GM18508 (cell line): ENCODE data around the gene ARMCX6.
A peak's percentile ranks its signal among the peaks of the same experiment; 100 is the strongest.
"Not testable (repeated sequence)": the region's sequence is repeated elsewhere in the genome, so short reads cannot be mapped to it uniquely, and the experiment has no call there.

Experiments used
- ATAC-seq: cut with Tn5 transposase; IDR thresholded peaks from one replicate; pipeline ENCODE4 v1.9.1; 2021; ENCODE audit warnings: moderate number of reproducible peaks; ENCODE audit not compliant: insufficient read depth, unreplicated experiment

Gene ARMCX6

GRCh38 chrX:101617211-101618191 is at the start of gene ARMCX6:
Gene ARMCX6 (minus strand): TSS chrX:101618000. CDS start chrX:101616620, 1,380 bp downstream.
- ATAC-seq, result peak; percentile 93

- ATAC-seq, result no peak
Measured at GRCh38 chrX:101659601-101660063, 41.8 kb upstream of the ARMCX6 start, which contains the start of gene ARMCX2. Gene ARMCX2 (minus strand): TSS chrX:101659850. CDS start chrX:101657588, 2,262 bp downstream.

- no peak for ATAC-seq
Measured at GRCh38 chrX:101658661-101659491, 41.1 kb upstream of the ARMCX6 start.

GRCh38 chrX:101657495-101657894 is 39.7 kb upstream of the ARMCX6 start:
- no peak for ATAC-seq

- no peak for ATAC-seq
Measured at GRCh38 chrX:101656817-101657216, 39.0 kb upstream of the ARMCX6 start.

GRCh38 chrX:101655534-101655933 is 37.7 kb upstream of the ARMCX6 start:
- ATAC-seq, result no peak

- not testable (repeated sequence) for ATAC-seq
Measured at GRCh38 chrX:101647716-101648115, 29.9 kb upstream of the ARMCX6 start.

- ATAC-seq, result no peak
Measured at GRCh38 chrX:101642093-101642492, 24.3 kb upstream of the ARMCX6 start.

GRCh38 chrX:101639583-101639982 is 21.8 kb upstream of the ARMCX6 start:
- ATAC-seq, result no peak

GRCh38 chrX:101619364-101619763 is 1.6 kb upstream of the ARMCX6 start:
- no peak for ATAC-seq

- no peak for ATAC-seq
Measured at GRCh38 chrX:101605728-101606127, 12.1 kb downstream of the ARMCX6 start.

- ATAC-seq, result no peak
Measured at GRCh38 chrX:101605146-101605545, 12.7 kb downstream of the ARMCX6 start.

GRCh38 chrX:101602077-101602476 is 15.7 kb downstream of the ARMCX6 start:
- no peak for ATAC-seq

GRCh38 chrX:101599592-101599991 is 18.2 kb downstream of the ARMCX6 start:
- ATAC-seq, result not testable (repeated sequence)

GRCh38 chrX:101595739-101596419 is 21.9 kb downstream of the ARMCX6 start:
- peak; percentile 98 for ATAC-seq
